GDM1 (cell line): ENCODE results near the gene RBSN.

Experiments
- DNase-seq: peaks from one replicate; lab custom pipeline; 2025; lab: John Stamatoyannopoulos, UW

The RBSN gene

GRCh38 chr3:15056676-15057404, 42.1 kb downstream of the RBSN start:
- DNase-seq = no peak

DNA sequence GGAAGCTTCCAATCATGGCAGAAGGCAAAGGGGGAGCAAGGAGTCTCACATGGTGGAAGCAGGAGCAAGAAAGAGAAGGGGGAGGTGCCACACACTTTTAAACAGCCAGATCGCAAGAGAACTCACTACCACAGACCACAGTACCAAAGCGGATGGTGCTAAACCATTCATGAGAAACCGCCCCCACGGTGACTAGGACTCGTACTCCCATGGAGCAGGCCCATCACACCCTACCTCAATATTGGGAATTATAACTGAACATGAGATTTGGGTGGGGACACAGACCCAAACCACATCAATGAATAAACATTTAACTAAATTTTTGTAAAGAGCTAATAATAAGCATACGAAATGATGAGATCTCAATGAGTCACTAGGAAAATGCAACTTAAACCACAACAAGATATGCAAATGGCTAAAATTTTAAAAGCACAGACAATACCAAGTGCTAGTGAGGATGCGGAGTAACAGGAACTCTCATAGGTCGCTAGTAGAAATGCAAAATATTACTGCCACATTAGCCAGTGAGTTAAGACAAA, 43.9 kb downstream of the RBSN start:
- no peak for DNase-seq

DNA sequence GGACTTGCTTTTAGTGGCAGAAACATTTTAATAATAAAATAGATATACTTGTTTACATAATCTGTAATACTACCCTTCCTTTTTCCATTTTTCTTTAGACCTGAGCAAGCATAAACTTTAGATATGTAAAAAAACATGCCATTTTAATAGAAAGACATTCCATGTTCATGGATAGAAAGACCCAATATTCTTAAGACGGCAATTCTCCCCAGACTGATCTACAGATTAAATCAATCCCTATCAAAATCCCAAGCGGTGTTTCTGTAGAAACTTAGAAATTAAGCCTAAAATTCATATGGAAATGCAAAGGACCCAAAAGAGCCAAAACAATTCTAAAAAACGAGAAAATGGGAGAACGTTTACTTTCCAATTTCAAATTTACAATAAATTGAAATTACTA, 45.4 kb downstream of the RBSN start:
- DNase-seq = no peak

DNA sequence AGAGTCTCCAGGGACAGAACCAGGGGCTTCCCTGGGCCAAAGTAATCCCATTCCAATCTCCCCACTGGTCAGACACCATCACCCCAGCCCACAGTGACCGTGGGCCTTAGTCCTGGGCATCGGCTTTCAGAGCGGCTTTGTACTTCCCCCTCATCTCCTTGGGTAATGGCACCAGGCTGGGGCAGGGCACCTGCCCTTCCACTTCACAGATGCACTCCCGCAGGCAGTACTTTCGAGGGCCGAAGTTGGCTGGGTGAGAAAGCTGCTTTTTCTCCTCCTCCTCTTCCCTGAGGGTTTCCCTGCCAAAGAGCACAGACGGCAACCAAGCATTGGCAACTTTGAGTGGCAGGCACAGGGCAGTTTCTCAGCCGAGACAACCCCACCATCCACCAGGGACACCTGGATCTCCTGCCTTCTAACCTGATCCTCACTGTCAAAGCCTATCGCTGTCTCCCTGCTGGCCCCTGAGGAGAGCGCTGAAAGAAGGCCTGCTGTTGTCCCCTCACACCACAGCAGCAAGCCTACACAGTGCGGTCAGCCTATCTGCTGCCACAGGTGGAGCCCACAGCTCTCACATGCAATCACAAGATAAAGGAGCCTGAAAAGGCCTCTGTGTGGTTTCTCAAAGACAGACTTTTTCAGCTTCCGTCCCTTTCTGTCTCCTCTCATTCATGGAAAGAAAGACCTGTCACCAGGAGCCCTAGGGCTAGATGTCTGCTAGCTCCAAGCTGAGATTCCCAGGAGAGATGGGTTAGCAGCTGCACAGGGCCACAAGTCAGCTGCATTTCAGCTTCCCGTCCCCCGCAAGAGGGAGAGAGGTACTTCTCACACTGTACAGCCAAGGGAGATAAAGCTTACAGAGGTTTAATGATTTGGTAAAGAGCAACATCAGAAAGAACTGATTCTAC, 46.4 kb downstream of the RBSN start:
- DNase-seq = no peak

- DNase-seq = peak; percentile 12
Measured at GRCh38 chr3:15051531-15051930, 47.4 kb downstream of the RBSN start.

- no peak for DNase-seq
Measured at GRCh38 chr3:15050405-15051092, 48.4 kb downstream of the RBSN start.

- DNase-seq = no peak
Measured at GRCh38 chr3:15049584-15049983, 49.4 kb downstream of the RBSN start.

DNA sequence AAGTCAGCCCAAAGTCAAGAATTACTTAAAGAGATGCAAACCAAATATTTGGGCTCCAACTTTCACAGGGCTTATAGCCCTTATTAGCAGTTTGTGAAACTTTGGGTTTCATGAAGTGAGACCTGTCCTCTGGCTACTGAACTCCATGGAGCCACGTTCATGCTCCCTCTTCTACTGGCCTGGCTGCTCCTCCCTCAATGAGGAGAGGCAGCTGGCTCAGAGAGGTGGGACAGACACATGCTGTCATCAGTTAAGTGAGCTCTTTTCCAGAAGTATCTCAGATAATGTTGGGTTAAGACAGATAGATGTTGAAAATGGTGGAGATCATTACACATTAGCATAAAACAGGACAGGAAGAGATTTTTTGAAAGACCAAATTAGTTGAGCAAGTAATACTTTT, 53.3 kb downstream of the RBSN start:
- no peak for DNase-seq

GRCh38 chr3:15044326-15044725, 54.6 kb downstream of the RBSN start:
- no peak for DNase-seq

DNA sequence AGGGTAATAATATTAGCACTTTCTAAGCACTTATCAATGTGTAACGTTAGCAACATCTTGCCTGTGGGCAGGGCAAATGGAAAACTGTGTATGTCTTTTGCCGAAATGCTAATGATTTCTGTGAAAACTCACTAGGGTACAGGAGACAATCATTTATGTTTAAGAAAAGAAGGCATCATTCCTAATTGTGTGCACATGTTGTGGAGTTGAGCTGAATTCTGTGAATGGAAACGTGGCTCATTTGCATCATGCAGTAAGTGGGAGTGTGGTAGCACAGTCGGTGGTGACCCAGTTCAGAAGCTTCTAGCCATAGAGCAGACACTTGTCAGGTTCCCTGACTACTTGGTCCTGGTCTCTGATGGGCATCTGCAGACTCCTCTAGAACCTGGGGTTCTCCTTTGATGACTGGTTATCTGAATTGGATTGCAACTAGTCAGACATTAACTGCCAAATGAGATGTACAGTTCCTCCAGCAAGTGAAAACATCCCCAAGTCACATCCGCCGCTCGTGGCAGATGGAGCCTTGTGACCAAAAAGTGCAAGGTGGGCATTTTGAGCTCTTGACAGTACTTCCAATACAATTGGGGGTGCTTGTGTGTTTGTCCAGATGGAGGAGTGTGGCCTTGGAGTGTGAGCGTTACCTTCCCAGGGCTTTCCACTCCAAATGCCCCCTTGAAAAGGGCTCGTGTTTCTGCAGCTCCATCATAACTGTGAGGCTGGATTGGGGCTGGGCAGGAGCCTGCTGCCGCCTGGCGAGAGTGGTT, 55.4 kb downstream of the RBSN start:
- no peak for DNase-seq

DNA sequence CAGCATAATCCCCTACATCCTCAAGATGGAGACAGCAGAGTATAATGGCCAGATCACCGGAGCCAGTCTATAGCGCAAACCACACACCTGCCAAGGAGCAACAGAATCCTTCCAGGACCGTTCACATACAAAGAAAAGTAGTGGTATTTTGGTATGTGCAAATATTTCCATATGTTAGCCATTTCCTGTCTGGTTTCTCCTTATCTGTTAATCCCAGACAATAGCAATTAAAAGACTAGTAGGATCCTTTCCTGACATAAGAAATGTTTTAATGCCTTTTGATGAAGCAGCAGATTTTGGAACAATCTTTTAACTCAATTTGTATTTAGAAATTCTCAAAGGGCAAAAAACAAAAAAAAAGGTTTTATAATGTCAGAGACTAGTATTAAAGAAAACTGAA, 56.0 kb downstream of the RBSN start:
- DNase-seq = no peak

GRCh38 chr3:15041950-15042349, 57.0 kb downstream of the RBSN start:
- DNase-seq = no peak

DNA sequence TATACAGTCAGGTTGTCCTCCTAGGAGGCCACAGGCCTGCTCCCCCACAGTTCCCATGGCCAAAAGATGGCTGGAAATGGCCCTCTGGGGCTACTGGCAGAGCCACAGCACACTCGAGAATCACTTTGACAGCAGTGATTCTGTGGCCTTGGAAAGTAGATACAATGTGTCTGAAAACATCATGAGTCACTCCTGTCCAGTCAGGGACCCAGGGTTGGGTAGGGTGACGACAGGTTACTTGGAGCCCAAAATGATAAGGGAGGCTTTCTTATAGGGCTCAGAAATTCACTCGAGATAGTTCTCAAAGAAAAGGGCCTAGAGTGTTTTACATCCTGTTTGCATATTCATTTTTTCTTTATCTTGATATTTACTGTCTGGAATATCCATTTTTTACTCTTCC, 58.1 kb downstream of the RBSN start:
- no peak for DNase-seq

- no peak for DNase-seq
Measured at GRCh38 chr3:15038306-15038705, 60.6 kb downstream of the RBSN start.

DNA sequence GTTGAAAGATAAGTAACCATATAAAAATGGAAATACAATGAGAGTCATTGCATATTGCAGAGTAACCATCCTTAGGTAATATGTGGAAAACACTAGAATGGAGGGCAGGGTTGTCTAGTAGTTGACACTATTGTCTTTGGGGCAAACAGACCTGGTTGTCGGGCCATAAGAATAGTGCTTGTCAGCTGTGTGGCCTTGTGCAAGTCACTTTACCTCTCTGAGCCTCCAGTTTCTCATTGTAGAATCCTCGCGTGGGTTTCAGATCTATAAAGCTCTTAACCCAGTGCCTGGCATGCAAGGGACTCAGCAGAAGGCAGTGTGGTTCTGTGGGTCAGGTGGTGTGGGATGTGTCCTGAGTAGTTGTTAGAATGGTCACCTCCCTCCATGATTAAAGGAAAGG, 65.8 kb downstream of the RBSN start:
- no peak for DNase-seq

DNA sequence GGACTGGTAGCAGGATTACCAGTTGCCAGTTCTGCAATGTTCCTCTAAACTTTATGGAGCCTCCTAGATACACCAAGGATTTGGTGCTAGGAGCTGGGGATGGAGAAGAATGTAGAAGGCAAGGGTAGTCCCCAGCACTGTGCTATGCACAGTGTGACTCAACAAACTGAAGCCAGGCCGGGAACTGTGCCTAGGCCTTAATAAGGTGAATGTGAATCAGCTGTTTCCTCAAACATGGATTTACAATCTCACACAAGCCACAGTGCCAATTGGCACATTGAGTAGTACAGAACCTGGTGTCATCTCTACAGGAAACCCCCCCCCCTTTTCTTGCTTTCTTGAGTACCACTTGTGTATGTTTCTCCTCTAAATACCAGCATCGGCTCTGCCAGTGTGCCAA, 66.3 kb downstream of the RBSN start:
- DNase-seq = no peak

DNA sequence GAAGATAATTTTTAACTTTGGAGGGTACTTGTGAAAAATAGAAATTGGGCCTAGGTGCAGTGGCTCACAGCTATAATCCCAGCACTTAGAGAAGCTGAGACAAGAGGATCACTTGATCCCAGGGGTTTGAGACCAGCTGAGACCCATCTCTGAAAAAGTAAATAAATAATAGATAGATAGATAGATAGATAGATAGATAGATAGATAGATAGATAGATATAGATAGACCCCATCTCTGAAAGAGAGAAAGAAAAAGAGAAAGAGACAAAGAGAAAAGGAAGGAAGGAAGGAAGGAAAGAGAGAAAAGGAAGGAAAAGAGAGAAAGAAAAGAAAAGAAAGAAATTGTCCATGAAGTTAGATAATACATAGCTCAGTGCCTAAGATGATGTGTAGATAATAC, 69.3 kb downstream of the RBSN start:
- no peak for DNase-seq

DNA sequence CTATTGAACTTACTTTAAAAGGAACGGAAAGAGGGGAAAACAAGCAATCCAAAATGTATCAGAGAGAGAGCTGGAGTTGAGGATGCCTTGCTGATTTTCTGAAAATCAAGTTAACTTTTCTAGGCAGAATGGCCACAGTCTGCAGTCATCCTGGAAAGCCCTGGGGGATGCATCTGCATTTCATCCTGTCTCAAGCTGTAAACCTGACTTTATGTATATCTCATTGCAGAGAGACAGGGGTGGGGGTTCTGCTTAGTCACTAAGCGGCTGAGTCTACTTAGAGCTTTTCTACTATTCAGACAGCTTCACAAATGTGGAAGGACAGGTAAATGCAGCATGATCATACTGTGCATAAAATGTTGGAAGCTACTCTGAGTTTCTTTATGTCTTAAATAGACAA, 75.2 kb downstream of the RBSN start:
- no peak for DNase-seq

DNA sequence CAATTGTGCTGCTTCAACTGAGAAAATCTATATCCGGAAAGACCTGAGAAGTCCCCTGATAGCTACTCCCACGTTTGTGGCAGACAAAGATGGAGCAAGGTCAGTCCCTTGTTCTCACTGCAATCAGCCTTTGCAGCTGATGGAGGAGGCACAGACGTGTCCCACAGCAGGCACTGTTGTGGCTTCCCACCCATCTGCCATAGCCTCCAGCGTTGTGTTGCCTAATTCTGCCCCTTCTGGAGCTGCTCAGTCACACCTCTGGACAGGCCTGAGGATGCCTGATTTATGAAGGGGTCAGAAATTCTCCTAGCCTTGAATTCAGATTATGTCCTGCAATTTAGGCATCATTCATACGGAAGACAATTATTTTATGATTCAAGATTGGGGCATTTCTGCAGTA, 75.7 kb downstream of the RBSN start:
- no peak for DNase-seq
